GM10266 (cell line): ENCODE data around the gene PLPP3.

Experiments used
- DNase-seq: peaks from one replicate; pipeline ENCODE4 v3.0.0; 2012; ENCODE audit errors: extremely low spot score
- CTCF ChIP-seq: IDR thresholded peaks from 2 replicates; pipeline ENCODE4 v1.5.1; 2012; ENCODE audit warnings: mild to moderate bottlenecking, low read depth; ENCODE audit not compliant: control insufficient read depth, insufficient read depth; ENCODE audit errors: missing control alignments

The PLPP3 gene

GRCh38 chr1:56580771-56581170 is 1.4 kb upstream of the PLPP3 start:
- DNase-seq: no peak
- no peak for TF ChIP-seq CTCF

- peak; percentile 50 for DNase-seq
These were observed 1.0 kb downstream of the PLPP3 start for GRCh38 chr1:56578138-56578962.

GRCh38 chr1:56577406-56578137 is 1.8 kb downstream of the PLPP3 start:
- no peak for DNase-seq
- TF ChIP-seq CTCF: no peak

More at GRCh38 chr1:56578138-56578962, 1.0 kb downstream of the PLPP3 start:
- TF ChIP-seq CTCF: no peak

GRCh38 chr1:56576880-56577405 is 2.4 kb downstream of the PLPP3 start:
- DNase-seq: peak; percentile 37
- TF ChIP-seq CTCF: no peak

GRCh38 chr1:56575865-56576264 is 3.5 kb downstream of the PLPP3 start:
- no peak for DNase-seq
- no peak for TF ChIP-seq CTCF

GRCh38 chr1:56574794-56575193 is 4.6 kb downstream of the PLPP3 start:
- no peak for TF ChIP-seq CTCF
- no peak for DNase-seq
